HG03139 (cell line): Measurements from ENCODE around the gene SPAG5.
"Not testable (repeated sequence)": the region's sequence is repeated elsewhere in the genome, so short reads cannot be mapped to it uniquely, and the experiment has no call there.

ENCODE experiments used
- ATAC-seq: cut with Tn5 transposase; IDR thresholded peaks from one replicate; pipeline ENCODE4 v1.9.1; 2021; ENCODE audit not compliant: unreplicated experiment

Gene SPAG5

DNA sequence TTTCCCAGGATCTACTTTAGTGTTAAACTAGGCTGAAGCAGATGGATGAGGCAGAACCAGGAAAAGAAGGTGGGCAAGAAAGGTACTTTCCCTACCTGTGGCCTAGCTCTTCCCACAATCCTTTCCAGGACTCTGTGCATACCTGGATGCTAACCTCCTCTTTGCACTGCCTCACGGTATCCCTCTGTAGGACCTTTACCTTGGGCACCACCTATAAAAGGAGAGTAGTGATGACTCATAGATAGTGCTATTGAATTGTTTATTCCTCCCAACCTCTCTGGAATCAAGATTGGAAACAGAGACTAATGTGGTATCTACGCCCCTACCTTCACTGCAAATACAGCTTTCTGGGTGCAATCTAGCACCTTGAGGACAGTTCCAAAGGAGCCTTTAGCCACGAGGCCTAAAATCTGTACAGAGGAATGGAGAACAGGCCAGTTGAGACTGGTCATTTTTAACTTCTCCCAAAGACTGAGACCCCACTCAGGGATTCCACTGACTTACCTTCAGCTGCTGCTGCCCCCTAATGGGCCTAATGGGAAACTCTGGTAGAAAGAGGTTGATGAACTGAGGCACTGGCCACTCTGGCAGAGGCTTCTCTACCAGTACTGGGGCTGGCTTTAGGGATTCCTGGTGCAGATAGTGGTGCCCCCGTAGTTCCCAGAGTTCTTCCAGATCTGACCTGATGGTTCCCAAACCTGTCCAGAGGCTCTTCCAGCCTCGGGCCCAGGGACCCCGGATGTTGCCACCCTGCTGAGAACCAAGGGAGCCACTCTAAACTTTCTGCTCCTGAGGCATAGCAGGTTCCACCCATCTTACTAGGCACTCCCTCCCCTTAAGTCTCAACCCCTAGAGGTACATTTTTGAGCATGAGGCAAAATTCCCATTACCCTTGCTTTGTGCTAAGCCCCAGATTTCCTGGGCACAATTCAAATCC, 14.4 kb upstream of the SPAG5 start:
- ATAC-seq: no peak

DNA sequence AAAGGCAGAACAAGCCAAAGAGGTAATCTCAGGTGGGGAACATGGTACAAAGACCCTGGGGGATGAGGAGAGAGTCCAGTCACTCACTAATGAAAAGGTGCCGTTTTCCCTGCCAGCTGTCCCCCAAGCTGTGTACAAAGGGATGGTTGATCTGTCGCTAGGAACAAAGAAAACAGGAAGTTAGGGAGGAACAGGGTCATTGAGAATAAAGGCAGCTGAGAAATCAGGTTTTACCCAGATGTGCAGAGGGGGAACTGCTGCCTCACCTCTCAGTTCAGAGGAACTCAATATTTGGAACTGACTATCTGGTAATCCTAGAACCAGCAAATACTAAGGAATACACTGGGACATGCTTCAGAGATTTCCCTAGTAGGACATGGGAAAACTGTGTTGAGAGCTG, 13.7 kb upstream of the SPAG5 start:
- ATAC-seq: no peak

DNA sequence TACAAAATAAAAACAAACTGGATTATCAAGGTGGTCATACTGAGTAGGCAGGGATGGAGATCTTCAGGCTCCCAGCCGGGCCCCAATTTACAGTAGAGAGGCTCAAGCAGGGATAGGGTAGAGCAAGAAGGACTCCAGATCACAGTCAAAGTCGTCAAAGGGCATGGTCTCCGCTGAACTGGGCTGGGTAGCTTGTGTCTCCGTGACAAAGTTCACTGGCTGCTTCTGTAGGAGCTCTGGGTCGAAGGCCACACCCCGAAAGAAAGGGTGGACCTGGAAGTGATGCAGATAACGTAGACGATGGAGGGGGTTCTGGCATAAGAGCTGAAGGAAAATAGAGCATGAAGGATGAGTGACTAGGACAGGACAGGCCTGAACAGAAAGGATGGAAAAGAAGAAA, 11.6 kb upstream of the SPAG5 start:
- no peak for ATAC-seq

DNA sequence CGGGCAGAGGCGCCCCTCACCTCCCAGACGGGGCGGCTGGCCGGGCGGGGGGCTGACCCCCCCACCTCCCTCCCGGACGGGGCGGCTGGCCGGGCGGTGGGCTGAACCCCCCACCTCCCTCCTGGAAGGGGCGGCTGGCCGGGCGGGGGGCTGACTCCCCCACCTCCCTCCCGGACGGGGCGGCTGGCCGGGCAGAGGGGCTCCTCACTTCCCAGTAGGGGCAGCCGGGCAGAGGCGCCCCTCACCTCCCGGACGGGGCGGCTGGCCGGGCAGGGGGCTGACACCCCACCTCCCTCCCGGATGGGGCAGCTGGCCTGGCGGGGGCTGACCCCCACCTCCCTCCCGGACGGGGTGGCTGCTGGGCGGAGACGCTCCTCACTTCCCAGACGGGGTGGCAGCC, 5.2 kb upstream of the SPAG5 start:
- ATAC-seq: not testable (repeated sequence)

DNA sequence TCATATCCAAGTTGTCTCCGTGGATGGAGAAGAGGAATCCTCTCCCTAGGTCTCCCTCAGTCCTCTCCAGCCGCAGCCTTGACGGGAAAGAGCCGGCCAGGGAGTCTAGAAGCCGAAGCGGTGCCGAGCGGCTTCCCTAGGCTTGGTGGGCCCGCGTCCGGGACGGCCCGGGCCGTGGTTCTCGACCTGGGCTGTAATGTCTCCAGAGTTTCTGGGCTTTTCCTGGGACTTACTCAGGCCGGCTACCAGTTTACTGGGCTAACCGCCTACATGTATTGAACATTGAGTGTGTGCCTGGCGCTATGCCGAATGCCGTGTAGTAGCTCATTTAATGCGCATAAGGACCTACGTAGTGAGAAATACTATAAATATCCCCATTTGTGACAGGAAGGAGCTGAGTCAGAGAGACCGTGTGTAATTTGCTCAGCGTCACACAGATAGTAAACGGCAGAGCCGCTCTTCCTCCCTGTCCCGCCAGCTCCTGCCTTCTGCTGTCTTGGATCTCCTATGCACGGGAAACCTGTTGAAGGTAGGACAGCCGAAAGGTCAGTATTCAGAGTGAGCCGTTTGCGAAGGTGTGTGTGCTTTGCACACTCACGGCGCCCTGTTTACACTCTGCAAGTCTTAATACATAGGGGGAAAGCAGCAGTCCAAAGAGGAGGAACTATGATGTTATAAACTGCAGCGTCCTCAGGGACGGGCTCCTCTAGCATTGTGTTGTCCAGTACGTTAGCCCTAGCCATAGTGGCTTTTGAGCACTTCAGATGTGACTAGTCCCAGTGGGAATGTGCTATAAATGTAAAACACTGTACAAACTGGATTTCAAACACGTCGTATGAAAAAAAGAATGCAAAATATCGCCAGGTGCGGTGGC, 723 bp upstream of the SPAG5 start:
- peak; percentile 41 for ATAC-seq

DNA sequence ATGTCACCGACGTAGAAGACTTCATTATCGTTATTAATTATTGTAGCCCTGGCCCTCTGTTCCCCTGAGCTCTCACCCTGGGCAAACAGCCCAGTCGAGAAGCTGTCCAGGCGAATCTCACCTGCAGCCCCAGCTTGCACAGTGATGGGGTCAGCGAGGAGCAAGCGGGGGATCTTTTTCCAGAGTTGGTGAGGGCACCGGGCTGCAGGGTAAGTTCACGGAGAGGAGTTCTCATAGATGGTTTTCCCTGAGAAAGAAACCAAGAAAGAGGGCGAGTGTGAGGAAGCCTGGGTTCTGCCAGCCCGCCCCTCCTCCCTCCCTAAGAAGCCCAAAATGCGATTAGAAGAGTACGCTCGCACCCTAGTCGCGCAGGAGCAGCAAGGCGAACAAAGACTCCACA, 436 bp downstream of the SPAG5 start:
- ATAC-seq: no peak

DNA sequence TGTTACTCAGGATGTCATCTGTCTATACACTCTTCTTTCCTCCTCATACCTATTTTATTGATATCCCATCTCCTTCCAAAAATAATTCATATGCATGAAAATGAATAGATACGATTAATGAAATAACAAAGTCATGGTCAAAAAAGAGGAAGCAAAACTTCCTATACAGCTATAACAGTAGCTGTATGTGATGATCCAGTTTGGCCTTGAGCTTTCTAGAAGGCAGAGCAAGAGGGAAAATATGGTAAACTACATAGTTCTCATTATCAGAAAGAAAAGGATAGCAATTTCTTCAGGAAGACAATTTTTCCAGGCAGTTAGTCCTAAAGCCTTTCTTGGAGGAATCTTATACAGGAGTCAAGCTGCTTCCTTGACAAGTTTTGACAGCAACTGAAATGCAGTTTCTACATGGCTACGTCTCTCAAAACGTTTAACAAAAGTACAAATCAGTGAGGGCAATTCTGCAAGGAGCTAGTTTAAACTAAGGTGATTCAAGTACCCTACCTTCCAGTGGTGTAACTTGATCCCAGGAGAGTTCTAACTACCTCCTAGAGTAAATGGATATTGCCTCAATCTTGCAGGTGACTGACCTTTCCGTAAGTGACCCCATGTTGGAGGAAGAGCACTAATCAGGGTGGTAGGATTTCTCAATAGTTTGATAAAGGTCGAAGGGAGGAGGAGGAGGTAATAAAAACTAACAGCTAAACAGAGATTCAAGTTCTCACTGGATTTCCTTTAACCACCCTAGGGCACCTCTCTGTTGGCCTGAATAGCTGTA, 1.0 kb downstream of the SPAG5 start:
- ATAC-seq: no peak

DNA sequence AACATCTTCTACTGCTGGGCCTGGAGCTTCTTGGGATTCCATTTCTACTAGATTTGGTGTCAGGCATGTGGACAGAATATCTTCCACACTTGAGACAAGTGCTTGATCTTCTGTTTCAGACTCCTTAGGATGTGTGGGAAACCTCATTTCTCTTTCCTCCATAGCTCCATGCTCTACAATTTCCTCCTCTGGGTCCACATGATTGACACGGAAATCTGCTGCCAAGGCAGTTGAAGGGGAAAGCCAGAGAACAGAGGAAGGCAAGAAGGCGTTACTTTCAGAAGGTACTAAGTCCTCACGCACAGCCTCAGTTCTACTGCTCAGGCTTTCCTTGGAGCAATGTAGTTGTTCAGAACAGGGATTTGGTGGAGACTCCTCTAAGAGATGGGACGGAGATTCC, 6.6 kb downstream of the SPAG5 start:
- ATAC-seq: no peak

DNA sequence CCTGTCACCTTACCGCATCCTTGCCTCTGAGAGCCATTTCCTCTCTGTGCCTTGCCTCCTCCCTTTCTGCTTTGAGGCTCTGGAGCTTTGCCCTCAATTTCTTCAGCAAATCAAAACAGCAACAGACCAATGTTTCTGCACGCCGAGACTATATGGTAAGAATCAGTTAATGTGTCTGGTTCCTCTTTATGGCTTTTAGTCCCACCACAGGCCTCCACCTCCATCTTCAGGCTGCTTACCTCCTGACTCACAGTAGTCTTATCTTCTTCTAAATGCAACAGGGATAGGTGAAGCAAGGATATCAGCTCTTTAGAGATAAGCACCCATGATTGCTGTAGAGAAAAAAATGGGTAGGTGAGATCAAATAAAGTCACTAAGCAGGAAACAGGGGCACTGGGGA, 13.0 kb downstream of the SPAG5 start:
- no peak for ATAC-seq

DNA sequence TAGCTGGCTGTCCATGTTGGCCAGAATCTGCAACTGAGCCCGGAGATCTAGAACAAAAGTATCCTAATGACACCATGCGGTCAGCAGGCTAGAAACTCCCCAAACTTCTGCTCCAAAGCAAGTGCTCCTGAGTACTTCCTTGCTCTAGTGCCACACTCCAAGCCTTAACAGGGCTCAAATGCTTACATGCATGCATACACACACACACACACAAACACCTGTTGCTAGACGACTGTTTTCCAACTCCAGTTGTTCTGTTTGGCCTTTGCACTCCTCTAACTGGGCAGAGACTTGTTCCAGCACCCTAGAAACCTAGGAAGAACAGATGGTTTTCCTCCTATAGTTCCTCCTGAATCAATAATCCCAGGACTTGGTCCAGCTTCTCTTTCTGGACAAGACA, 14.4 kb downstream of the SPAG5 start:
- no peak for ATAC-seq

DNA sequence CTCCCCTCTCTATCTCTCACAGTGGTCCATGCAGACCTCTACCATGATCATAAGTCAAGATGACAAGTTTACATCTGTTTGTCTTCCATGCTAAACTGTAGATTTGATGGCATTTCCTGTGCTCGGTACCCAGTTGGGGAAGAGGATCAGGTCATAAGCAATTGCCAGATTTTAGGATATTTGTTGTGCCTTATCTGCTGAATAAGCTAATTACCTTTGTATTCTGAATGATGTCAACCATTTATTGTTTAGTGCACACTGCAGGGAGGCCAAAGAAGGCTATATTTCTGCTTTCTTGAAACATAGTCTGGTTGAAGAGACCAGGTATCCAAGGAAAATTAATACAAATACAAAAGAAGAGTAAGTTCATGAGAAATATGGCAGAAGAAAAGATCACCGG, 16.3 kb downstream of the SPAG5 start:
- no peak for ATAC-seq

DNA sequence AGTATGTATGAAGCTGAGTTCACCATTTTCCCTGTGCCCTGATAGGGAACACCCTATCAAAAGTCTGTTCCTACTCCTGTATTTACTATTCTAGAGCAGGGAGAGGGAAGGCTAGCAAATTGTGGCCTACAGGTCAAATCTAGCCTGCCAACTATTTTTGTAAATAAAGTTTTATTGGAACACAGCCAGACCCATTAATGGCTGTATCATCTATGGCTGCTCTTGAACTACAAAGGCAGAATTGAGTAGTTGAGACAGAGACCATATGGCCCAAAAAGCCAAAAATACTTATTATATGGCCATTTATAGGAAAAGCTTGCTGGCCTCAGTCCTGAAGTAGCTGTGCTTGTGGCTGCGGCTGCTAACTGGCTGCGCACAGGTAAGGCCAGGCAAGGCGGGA, 17.9 kb downstream of the SPAG5 start:
- ATAC-seq: no peak

DNA sequence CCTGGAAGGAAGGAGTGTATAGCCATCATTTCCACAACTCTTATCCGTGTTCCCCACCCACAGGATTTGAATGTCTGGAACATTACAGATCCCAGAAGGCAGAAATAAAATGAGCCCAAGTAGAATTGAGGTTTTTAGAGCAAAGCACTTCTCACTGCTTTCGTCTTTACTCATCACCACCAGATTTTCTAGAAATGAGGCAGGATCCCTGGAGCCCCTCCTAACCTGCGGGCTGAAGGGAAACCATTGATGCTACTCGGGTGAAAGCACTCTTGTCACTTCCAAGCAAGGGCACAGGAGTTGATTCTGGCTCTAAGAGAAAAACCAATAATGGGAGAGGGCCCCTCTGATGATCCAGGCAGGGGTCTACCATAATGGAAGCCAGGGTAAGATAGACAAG, 19.3 kb downstream of the SPAG5 start:
- ATAC-seq: no peak

DNA sequence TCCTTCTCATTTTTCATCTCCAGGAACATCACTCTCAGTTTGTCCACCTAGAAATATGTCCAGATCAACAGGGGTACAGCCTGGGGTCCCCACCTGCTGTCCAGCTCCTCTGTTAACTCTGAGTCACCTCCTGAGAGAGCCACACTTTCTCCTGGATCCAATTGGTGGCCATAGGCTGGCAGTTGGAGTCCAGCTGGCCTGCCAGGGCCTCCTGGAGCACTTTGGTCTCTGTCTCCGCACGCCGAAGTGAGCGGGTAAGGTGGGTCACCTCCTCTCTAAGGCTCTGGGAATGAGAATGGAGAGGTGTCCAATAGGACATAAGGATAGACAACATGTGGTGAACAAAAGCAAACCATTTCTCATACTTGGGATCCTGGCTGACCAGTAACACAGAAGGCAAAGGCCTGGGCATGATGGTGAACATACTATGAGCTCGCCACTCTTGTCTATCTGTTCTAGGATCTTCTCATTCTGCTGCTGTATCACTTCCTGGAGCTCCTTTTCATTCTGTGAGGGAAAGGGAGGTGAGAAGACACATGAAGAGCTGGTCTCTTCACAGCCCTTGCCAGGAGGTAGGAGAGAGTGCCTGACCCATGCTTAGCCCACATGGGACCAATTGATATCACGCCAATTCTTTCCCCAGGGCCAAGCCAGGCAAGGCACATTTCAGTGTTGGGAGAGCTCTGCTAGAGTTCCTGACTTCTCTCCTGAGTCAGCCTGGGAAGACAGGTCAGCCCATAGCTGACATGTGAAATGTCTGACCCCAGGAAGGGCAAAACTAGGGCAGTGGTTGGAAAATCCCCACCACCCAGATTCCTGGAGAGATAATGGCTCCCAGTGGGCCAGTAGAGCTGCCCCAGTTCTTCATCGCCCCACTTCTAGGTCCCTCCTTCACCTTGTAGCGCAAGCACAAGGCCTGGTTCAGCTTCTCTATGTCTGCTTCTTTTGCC, 20.3 kb downstream of the SPAG5 start:
- no peak for ATAC-seq

DNA sequence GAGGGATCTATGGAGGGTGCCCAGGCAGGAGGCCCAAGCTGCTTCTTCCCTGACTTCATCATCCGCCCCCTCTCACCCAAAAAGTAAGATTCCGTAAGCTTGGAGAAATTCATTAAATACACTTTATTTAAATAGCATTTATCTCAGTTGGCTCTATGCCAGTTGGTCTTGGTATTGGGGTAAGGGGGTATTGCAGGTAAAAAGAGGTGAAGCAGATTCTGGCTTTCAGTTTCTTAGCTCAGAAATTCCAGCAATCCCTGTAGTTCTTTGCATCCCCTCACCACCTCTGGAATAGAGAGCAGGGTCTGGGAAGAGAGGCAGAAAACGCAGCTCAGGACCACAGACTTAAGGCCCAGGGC, 21.4 kb downstream of the SPAG5 start:
- ATAC-seq: no peak

DNA sequence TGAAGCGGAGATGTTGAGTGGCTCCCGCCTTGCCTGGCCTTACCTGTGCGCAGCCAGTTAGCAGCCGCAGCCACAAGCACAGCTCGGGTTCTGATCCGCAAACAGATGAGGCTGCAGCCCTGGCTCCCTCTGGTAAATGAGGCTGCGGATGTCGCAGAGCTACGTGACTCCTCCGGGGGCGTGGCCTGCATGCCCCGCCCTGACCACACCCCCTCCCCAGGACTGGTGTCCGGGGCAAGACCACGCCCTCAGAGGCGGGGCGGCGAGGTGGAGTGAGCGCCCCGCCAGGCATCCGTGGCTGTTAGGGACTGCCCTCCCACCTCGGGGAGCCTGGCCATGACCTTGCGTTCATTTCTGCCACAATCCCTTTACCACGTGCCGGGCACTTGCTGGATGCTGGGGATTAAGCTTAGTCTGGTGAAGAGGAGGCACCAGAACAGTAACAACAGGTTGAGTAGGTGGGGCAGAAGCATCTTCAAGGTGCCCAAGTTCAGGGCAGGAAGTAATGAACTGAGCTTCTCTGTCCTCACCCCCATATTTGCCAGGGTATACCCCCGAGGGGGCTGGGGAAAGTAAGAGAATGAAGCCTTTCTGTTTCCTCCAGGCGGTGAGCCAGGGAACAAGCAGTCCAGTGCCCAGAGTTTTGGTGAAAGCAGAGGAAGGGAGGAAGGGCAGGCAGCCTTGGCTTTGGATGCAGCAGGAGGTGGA, 21.9 kb downstream of the SPAG5 start, which contains the start of gene ALDOC:
TSS of gene ALDOC (minus strand) at position 138 of the 708 bp plus-strand sequence. CDS start 1,363 bp downstream, outside the sequence.
- peak; percentile 78 for ATAC-seq

DNA sequence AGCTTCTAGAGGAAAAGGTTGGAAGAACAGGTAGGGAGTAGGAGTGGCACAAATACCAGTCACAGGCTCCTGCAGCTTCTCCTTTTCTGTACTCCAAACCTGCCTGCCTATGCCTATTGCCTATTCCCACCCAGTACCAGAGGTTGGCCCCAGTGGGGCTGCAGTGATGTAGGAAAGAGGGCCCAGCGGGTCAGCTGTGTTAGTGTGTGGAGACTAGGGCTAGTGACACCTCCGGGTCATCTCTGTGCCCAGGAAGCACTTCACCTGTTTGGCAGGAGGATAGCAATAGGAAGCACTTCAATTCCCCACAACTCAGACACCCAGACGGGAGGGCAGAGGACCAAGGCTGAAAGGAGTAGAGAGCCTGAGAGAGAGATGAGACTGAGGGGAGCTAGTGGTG, 22.8 kb downstream of the SPAG5 start:
- ATAC-seq: not testable (repeated sequence)

DNA sequence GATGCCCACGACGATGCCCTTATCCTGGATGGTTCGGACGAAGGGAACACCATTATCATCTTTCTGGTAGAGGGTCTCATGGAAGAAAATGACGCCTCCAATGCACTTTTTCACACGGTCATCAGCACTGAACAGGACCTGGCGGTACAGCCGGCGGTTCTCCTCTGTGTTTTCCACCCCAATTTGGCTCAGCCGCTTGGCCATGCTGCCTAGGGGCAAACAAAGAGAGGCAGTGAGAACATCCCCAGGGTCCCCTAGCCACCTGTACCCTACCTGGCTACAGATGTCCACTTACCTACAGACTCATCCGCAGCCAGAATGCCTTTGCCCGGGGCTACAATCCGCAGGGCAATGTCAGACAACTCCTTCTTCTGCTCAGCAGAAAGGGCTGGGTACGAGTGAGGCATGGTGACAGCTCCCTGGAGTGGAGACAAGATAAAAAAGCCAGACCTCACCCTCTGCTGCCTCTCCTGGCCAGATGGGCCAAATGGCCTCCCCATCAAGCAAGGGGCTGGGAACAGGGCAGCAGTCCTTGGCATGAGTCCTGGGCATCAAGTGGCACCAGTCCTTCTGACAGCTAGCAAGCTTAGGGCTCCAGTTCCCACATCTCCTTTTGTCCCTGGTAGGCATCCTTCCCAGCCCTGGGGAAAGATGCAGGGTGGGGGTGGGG, 23.6 kb downstream of the SPAG5 start:
- ATAC-seq: no peak

DNA sequence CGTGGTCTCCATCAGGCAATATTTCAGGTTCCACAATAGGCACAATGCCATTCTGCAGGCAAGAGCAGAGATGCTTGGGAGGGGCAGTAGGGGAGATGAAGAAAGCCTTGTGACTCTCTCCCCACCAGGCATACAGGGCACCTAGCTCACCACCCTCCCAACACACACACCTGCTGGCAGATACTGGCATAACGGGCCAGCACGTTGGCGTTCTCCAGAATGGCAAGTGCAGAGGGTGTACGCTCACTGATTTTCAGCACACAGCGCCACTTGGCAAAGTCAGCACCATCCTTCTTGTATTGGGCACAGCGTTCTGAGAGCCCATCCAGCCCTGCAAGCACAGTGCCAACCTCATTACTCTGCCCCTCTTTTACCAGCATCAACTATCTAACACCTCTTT, 24.3 kb downstream of the SPAG5 start:
- no peak for ATAC-seq
